Activated B cell treated with CpG ODN at 0.5 μM for 24 hours (primary cell): ENCODE data around the gene DPEP1. TPM values are rescaled to one million over a fixed set of nuclear protein-coding genes. Genes with fewer than 3 reads are reported as not detected.
A peak's percentile ranks its signal among the peaks of the same experiment; 100 is the strongest.

Source experiments
- ATAC-seq: fragments of 200-7000 bp; cut with Tn5 transposase; one replicate; pipeline ENCODE4 v1.10.0; 2021; ENCODE audit warnings: low read depth, mild to moderate bottlenecking, moderate library complexity
- CTCF ChIA-PET: fragments of 350-600 bp; sonication (Branson Sonifier 250); formaldehyde crosslinking; loops from one replicate; lab custom pipeline; 2021; ENCODE audit warnings: antibody characterized with exemption; lab: Charles Lee
- POLR2A ChIA-PET: fragments of 350-600 bp; sonication (Branson Sonifier 250); formaldehyde crosslinking; loops from one replicate; lab custom pipeline; 2021; ENCODE audit warnings: antibody characterized with exemption; lab: Charles Lee
- DNase-seq: peaks from one replicate; pipeline ENCODE4 v3.0.0; 2022
- H3K27ac Mint-ChIP-seq: one replicate; pipeline ENCODE4 v1.8.0; 2020; ENCODE audit warnings: mixed read lengths
- H3K27me3 Mint-ChIP-seq: one replicate; pipeline ENCODE4 v1.8.0; 2021; ENCODE audit warnings: mixed read lengths
- H3K36me3 Mint-ChIP-seq: one replicate; pipeline ENCODE4 v1.8.0; 2021; ENCODE audit warnings: low read depth, mixed read lengths
- H3K4me1 Mint-ChIP-seq: one replicate; pipeline ENCODE4 v1.8.0; 2021; ENCODE audit warnings: mixed read lengths
- H3K4me3 Mint-ChIP-seq: one replicate; pipeline ENCODE4 v1.8.0; 2020; ENCODE audit warnings: mild to moderate bottlenecking, mixed read lengths
- H3K9me3 Mint-ChIP-seq: one replicate; pipeline ENCODE4 v1.8.0; 2020; ENCODE audit warnings: mixed read lengths
- CTCF ChIP-seq: fragments of 200-600 bp; IDR thresholded peaks from one replicate; pipeline ENCODE4 v1.8.0; 2022; ENCODE audit warnings: antibody characterized with exemption, mild to moderate bottlenecking
- intact Hi-C: fragments of 100-400 bp; cut with micrococcal nuclease; formaldehyde crosslinking; loops from one replicate; pipeline ENCODE4 v1.15.1; 2024
- total RNA-seq: library from RNA; stranded (reverse); gene quantifications from 2 replicates; pipeline ENCODE4 v1.2.3, GENCODE V29; 2022

The DPEP1 gene
- total RNA-seq, 1 donor from 2014 or later: not detected

GRCh38 chr16:89610108-89610453 is 3.4 kb upstream of the DPEP1 start:
- Mint-ChIP-seq H3K27ac (no peak overlapping the region), H3K27me3 (peaks cover 3% of the 10 kb centered on the region), H3K9me3 (no peaks in the 10 kb centered on the region), H3K4me1 (peaks cover 2% of the 10 kb centered on the region), H3K4me3 (no peak overlapping the region), H3K36me3 (no peaks in the 10 kb centered on the region)
- DNase-seq (no peak), ATAC-seq (no peak)
- TF ChIP-seq CTCF: no peak
- POLR2A ChIA-PET: no interaction called here
- intact Hi-C loops: no loop called here
- CTCF ChIA-PET: no interaction called here

- POLR2A ChIA-PET: no interaction called here
- Mint-ChIP-seq H3K27me3 (peaks cover 3% of the 10 kb centered on the region), H3K9me3 (no peaks in the 10 kb centered on the region), H3K36me3 (no peaks in the 10 kb centered on the region), H3K4me1 (peaks cover 12% of the 10 kb centered on the region), H3K4me3 (no peak overlapping the region), H3K27ac (no peak overlapping the region)
- CTCF ChIA-PET: no interaction called here
- no peak for TF ChIP-seq CTCF
- no peak for DNase-seq
- no peak for ATAC-seq
- intact Hi-C loops: no loop called here
Observed at GRCh38 chr16:89612415-89613166, 851 bp upstream of the DPEP1 start.

- H3K4me3 Mint-ChIP-seq: no peak overlapping the region
- no peak overlapping the region for H3K27ac Mint-ChIP-seq
- CTCF ChIA-PET: interaction anchor here (1.7 to 2.3 kb wide), 2 partner anchors 28 to 247 kb away, joined by 3 to 14 read pairs; no protein-coding TSS in a partner anchor
Observed at GRCh38 chr16:89613954-89614459, 565 bp downstream of the DPEP1 start.

GRCh38 chr16:89615176-89615575 is 1.7 kb downstream of the DPEP1 start:
- no peaks in the 10 kb centered on the region for H3K9me3 Mint-ChIP-seq
- no peak for DNase-seq
- H3K4me3 Mint-ChIP-seq: no peak overlapping the region
- no peaks in the 10 kb centered on the region for H3K36me3 Mint-ChIP-seq
- intact Hi-C loops: loop anchor here (1.0 to 2.0 kb wide), 2 partner anchors 26 to 246 kb away; no protein-coding TSS in a partner anchor
- no peak for ATAC-seq
- TF ChIP-seq CTCF: no peak
- no peak overlapping the region for H3K27ac Mint-ChIP-seq
- POLR2A ChIA-PET: interaction anchor here (0.6 to 0.7 kb wide), 2 partner anchors 71 to 81 kb away, joined by 3 to 9 read pairs; partner anchors contain the start of gene CDK10
- peaks cover 12% of the 10 kb centered on the region for H3K4me1 Mint-ChIP-seq
- CTCF ChIA-PET: interaction anchor here (0.9 to 2.3 kb wide), 5 partner anchors 25 to 245 kb away, joined by 3 to 14 read pairs (median 3); no protein-coding TSS in a partner anchor
- H3K27me3 Mint-ChIP-seq: peaks cover 3% of the 10 kb centered on the region

More at GRCh38 chr16:89613954-89614459, 565 bp downstream of the DPEP1 start:
- Mint-ChIP-seq H3K9me3 (no peaks in the 10 kb centered on the region), H3K27me3 (peaks cover 3% of the 10 kb centered on the region), H3K4me1 (peaks cover 12% of the 10 kb centered on the region), H3K36me3 (no peaks in the 10 kb centered on the region)
- intact Hi-C loops: loop anchor here (2.0 kb wide), 1 partner anchor 247 kb away; no protein-coding TSS in a partner anchor
- no peak for ATAC-seq
- no peak for TF ChIP-seq CTCF
- no peak for DNase-seq
- POLR2A ChIA-PET: no interaction called here

GRCh38 chr16:89615596-89616090 is 2.2 kb downstream of the DPEP1 start:
- TF ChIP-seq CTCF: no peak
- ATAC-seq (no peak), DNase-seq (peak; percentile 52)
- ChIA-PET POLR2A (interaction anchor here (0.7 kb wide), 1 partner anchor 368 kb away, joined by 8 read pairs; no protein-coding TSS in a partner anchor), CTCF (interaction anchor here (1.0 to 2.3 kb wide), 4 partner anchors 25 to 245 kb away, joined by 3 to 14 read pairs (median 3); no protein-coding TSS in a partner anchor)
- Mint-ChIP-seq H3K4me1 (peaks cover 12% of the 10 kb centered on the region), H3K27me3 (peaks cover 3% of the 10 kb centered on the region), H3K4me3 (no peak overlapping the region), H3K9me3 (no peaks in the 10 kb centered on the region), H3K27ac (no peak overlapping the region), H3K36me3 (no peaks in the 10 kb centered on the region)
- intact Hi-C loops: loop anchor here (1.0 to 2.0 kb wide), 2 partner anchors 26 to 245 kb away; no protein-coding TSS in a partner anchor
